HFFc6 (cell line): Measurements from ENCODE around the gene CDA. TPM values are rescaled to one million over a fixed set of nuclear protein-coding genes. Genes with fewer than 3 reads are reported as not detected.

Experiments
- DNase-seq: peaks from one replicate; pipeline ENCODE4 v3.0.0-alpha.2; 2018
- H3K27ac Mint-ChIP-seq: 2 replicates; pipeline ENCODE4 v1.8.0; 2020; ENCODE audit warnings: mild to moderate bottlenecking, mixed read lengths
- H3K27me3 Mint-ChIP-seq: 2 replicates; pipeline ENCODE4 v1.8.0; 2021; ENCODE audit warnings: mild to moderate bottlenecking, moderate library complexity, mixed read lengths; ENCODE audit not compliant: insufficient read depth
- H3K36me3 Mint-ChIP-seq: 2 replicates; pipeline ENCODE4 v1.8.0; 2021; ENCODE audit warnings: low read depth, mixed read lengths
- H3K4me1 Mint-ChIP-seq: 2 replicates; pipeline ENCODE4 v1.8.0; 2020; ENCODE audit warnings: low read depth, mixed read lengths
- H3K4me3 Mint-ChIP-seq: 2 replicates; pipeline ENCODE4 v1.8.0; 2020; ENCODE audit warnings: mild to moderate bottlenecking, moderate library complexity, mixed read lengths
- H3K9me3 Mint-ChIP-seq: 2 replicates; pipeline ENCODE4 v1.8.0; 2020; ENCODE audit warnings: mild to moderate bottlenecking, mixed read lengths
- CTCF ChIP-seq: fragments of 200-600 bp; sonication (generic); IDR thresholded peaks from 2 replicates; pipeline ENCODE4 v1.5.0; 2021; ENCODE audit warnings: antibody characterized with exemption, mild to moderate bottlenecking
- total RNA-seq, 6 experiments: library from RNA; stranded (reverse); fragmentation: NEBNext Ultra II Directional; extraction: Animal tissue kit (Norgen Biotek cat#: 25700); gene quantifications; 2 replicates in 1 of 6; 3 replicates in 5 of 6; pipeline ENCODE4 v1.2.3, GENCODE V29; 2021

The CDA gene
- total RNA-seq, 6 experiments from 2014 or later: 6.7 to 15.4 (median 13.3) TPM

- Mint-ChIP-seq H3K27ac (no peak overlapping the region), H3K36me3 (0 out of 2 replicates have a peak, but pooled peaks cover 10% of the 10 kb centered on the region), H3K4me1 (peaks cover 14% of the 10 kb centered on the region), H3K9me3 (no peaks in the 10 kb centered on the region; the same call in 1 of the 2 replicates), H3K4me3 (no peak overlapping the region), H3K27me3 (peaks cover 2% of the 10 kb centered on the region; the same call in 1 of the 2 replicates)
- no peak for DNase-seq
- no peak for TF ChIP-seq CTCF
These were observed 37.2 kb downstream of the CDA start for GRCh38 chr1:20626098-20626427.

- H3K27ac Mint-ChIP-seq: no peak overlapping the region
- TF ChIP-seq CTCF: no peak
- peaks cover 2% of the 10 kb centered on the region; the same call in 1 of the 2 replicates for H3K27me3 Mint-ChIP-seq
- no peak overlapping the region for H3K4me3 Mint-ChIP-seq
- no peak for DNase-seq
- 0 out of 2 replicates have a peak, but pooled peaks cover 10% of the 10 kb centered on the region for H3K36me3 Mint-ChIP-seq
- peaks cover 14% of the 10 kb centered on the region for H3K4me1 Mint-ChIP-seq
- no peaks in the 10 kb centered on the region; the same call in 1 of the 2 replicates for H3K9me3 Mint-ChIP-seq
These were observed 37.6 kb downstream of the CDA start for GRCh38 chr1:20626524-20626923.

GRCh38 chr1:20630729-20631128 is 41.8 kb downstream of the CDA start:
- H3K4me3 Mint-ChIP-seq: no peak overlapping the region
- 0 out of 2 replicates have a peak, but pooled peaks cover 10% of the 10 kb centered on the region for H3K36me3 Mint-ChIP-seq
- peaks cover 40% of the 10 kb centered on the region for H3K4me1 Mint-ChIP-seq
- H3K9me3 Mint-ChIP-seq: no peaks in the 10 kb centered on the region; the same call in 1 of the 2 replicates
- H3K27me3 Mint-ChIP-seq: no peaks in the 10 kb centered on the region; the same call in 1 of the 2 replicates
- no peak for DNase-seq
- no peak for TF ChIP-seq CTCF
- H3K27ac Mint-ChIP-seq: no peak overlapping the region

GRCh38 chr1:20632386-20632785 is 43.5 kb downstream of the CDA start:
- Mint-ChIP-seq H3K4me1 (peaks cover 39% of the 10 kb centered on the region), H3K27me3 (no peaks in the 10 kb centered on the region; the same call in 1 of the 2 replicates), H3K27ac (no peak overlapping the region), H3K9me3 (no peaks in the 10 kb centered on the region; the same call in 1 of the 2 replicates), H3K4me3 (peak overlapping the region; percentile 81), H3K36me3 (0 out of 2 replicates have a peak, but pooled peaks cover 7% of the 10 kb centered on the region)
- no peak for TF ChIP-seq CTCF
- no peak for DNase-seq

- peak; percentile 58 for DNase-seq
- peaks cover 37% of the 10 kb centered on the region for H3K4me1 Mint-ChIP-seq
- peaks cover 2% of the 10 kb centered on the region for H3K27me3 Mint-ChIP-seq
- peak; percentile 99 for TF ChIP-seq CTCF
- no peaks in the 10 kb centered on the region; the same call in 1 of the 2 replicates for H3K9me3 Mint-ChIP-seq
- peaks cover 11% of the 10 kb centered on the region; the same call in 1 of the 2 replicates for H3K36me3 Mint-ChIP-seq
- H3K4me3 Mint-ChIP-seq: peak within 1 kb of the TSS; percentile 91
- H3K27ac Mint-ChIP-seq: peak within 1 kb of the TSS; percentile 74
These were observed 44.5 kb downstream of the CDA start, which contains the start of gene PINK1 for GRCh38 chr1:20633190-20634064. Gene PINK1 (plus strand): TSS chr1:20633458. CDS start chr1:20633549, 91 bp downstream.
